Thyroid gland (tissue), 4 donors: ENCODE measurements around the gene C1orf52. TPM values are rescaled to one million over a fixed set of nuclear protein-coding genes. Genes with fewer than 3 reads are reported as not detected.

Source experiments
- DNase-seq, 2 donors: peaks; one replicate each; pipeline ENCODE4 v3.0.0-alpha.2; 2019
- H3K27ac ChIP-seq, 3 donors: fragments of 200-600 bp; sonication (generic); 1 replicate in 2 of 3; 2 replicates in 1 of 3; pipeline ENCODE4 v1.5.1; 2016 to 2019; ENCODE audit warnings: mild to moderate bottlenecking in 1 of 3, moderate library complexity in 1 of 3
- H3K27me3 ChIP-seq: fragments of 200-600 bp; sonication (generic); one replicate; pipeline ENCODE4 v1.5.1; 2019
- H3K36me3 ChIP-seq, 2 donors: fragments of 200-600 bp; sonication (generic); one replicate each; pipeline ENCODE4 v1.5.1; 2016 to 2019
- H3K4me1 ChIP-seq, 2 donors: fragments of 200-600 bp; sonication (generic); one replicate each; pipeline ENCODE4 v1.5.1; 2017 to 2019
- H3K4me3 ChIP-seq, 3 donors: fragments of 200-600 bp; sonication (generic); replicated peaks in 1 of 3; 1 replicate in 2 of 3; 2 replicates in 1 of 3; pipeline ENCODE4 v1.5.1; 2016; ENCODE audit warnings: mild to moderate bottlenecking in 1 of 3
- H3K9me3 ChIP-seq: fragments of 200-600 bp; sonication (generic); one replicate; pipeline ENCODE4 v1.5.1; 2017
- CTCF ChIP-seq, 6 experiments: fragments of 200-600 bp in 3 of 6; fragments of 450-650 bp in 3 of 6; sonication (generic) in 3 of 6; IDR thresholded peaks; one replicate each; pipeline ENCODE4 v1.5.1; 2016 to 2019; ENCODE audit warnings: antibody characterized with exemption in 6 of 6, mild to moderate bottlenecking in 2 of 6, inconsistent platforms in 1 of 6, moderate library complexity in 1 of 6
- POLR2A ChIP-seq, 2 donors: fragments of 450-650 bp; IDR thresholded peaks; one replicate each; pipeline ENCODE4 v1.6.1; 2017; ENCODE audit warnings: antibody characterized with exemption in 2 of 2, mild to moderate bottlenecking in 2 of 2, moderate library complexity in 1 of 2
- WGBS, 2 donors: methylation state at CpG; one replicate each; pipeline ENCODE4 v1.1.5; 2017; 5-methylcytosine and 5-hydroxymethylcytosine counted together
- intact Hi-C: fragments of 100-400 bp; cut with DNase I; formaldehyde crosslinking; loops from one replicate; pipeline ENCODE4 v1.15.1; 2023
- total RNA-seq, 4 donors: library from RNA; depleted of rRNA; stranded (reverse); fragments of >200 nt; gene quantifications; one replicate each; pipeline ENCODE4 v1.2.3, GENCODE V29; 2016

Gene C1orf52
- total RNA-seq: 10 to 100 TPM in 3 of 4 donors, 1 to 10 TPM in 1; 9.0 to 28.7 (median 17.5) TPM

DNA sequence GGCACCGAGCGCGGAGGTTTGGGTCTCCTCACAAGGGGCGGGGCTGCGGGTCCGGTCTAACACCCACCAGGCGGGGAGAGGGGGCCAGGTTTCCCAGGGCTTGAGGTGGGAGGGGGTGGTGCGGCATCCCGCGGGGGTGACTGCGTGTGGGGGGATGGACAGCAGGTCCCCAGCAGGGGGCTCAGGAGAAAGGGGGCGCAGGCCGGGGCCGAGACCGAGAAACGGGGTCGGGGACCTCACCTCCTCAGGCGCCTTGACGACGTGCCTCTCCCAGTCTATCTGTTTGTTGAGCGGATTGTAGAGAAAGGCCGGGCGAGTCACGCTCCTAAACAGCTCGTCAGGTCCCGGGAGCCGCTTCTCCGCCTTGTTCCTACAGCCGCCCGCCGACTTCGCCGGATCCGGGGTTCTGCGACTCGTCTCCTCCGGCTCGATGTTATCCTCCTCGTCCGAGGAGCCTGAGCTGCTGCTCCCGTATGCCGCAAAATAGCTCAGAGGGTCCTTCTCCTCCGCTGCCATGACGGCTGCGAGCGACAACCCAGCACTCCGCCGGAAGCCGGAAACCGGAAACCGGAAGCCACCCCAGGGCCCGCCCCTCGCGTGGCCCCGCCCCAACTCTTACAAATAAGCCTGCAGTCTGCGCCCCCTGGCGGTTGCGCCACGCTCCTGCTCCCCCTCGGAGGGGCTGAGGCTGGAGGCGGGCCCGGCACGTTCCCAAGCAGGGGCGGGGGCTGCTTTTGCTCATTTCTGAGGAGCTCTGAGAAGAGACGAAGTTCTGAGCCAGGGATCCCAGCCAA is at the start of gene C1orf52:
TSS of gene C1orf52 (minus strand) at position 545 of the 794 bp plus-strand sequence. CDS start at position 516, 29 bp downstream.
- Histone ChIP-seq H3K9me3 (no peaks in the 10 kb centered on the region), H3K4me1 (peaks cover 0 to 11% of the 10 kb centered on the region in 2 donors), H3K36me3 (peaks cover 3 to 7% of the 10 kb centered on the region in 2 donors), H3K4me3 (peak within 1 kb of the TSS; percentile 0 to 87 (median 69)), H3K27me3 (no peaks in the 10 kb centered on the region), H3K27ac (peak within 1 kb of the TSS; percentile 54 to 82 (median 55))
- TF ChIP-seq CTCF (IDR thresholded peaks at IDR 0.05) (peak; percentile 92 to 100 (median 98)), POLR2A (IDR thresholded peaks at IDR 0.05) (peak in 1 of 2 donors; percentile 75)
- peak; percentile 95 to 96 for DNase-seq
- intact Hi-C loops: loop anchor here (5.0 kb wide), 3 partner anchors 57 to 312 kb away; partner anchors contain the start of gene SYDE2
- whole genome bisulfite sequencing, 2 donors: 0 to 1% methylated on average over 24 of the region's 65 CpGs

- Histone ChIP-seq H3K27me3 (no peaks in the 10 kb centered on the region), H3K36me3 (no peaks in the 10 kb centered on the region), H3K27ac (no peak overlapping the region), H3K9me3 (no peaks in the 10 kb centered on the region), H3K4me1 (peaks cover 1 to 9% of the 10 kb centered on the region in 2 donors), H3K4me3 (no peak overlapping the region)
- no peak for TF ChIP-seq CTCF (IDR thresholded peaks at IDR 0.05)
- TF ChIP-seq POLR2A (IDR thresholded peaks at IDR 0.05): no peak
- WGBS, 2 donors: 61 to 66% methylated on average over 4 of the region's 4 CpGs
- no peak for DNase-seq
- intact Hi-C loops: loop anchor here (10.0 kb wide), 3 partner anchors 196 to 576 kb away; partner anchors contain the start of gene CCN1
Measured at GRCh38 chr1:85308833-85309350, 49.4 kb upstream of the C1orf52 start.

GRCh38 chr1:85307987-85308832 is 48.7 kb upstream of the C1orf52 start:
- Histone ChIP-seq H3K4me1 (peaks cover 0 to 5% of the 10 kb centered on the region in 2 donors), H3K36me3 (no peaks in the 10 kb centered on the region), H3K9me3 (no peaks in the 10 kb centered on the region), H3K27me3 (no peaks in the 10 kb centered on the region), H3K4me3 (no peak overlapping the region), H3K27ac (no peak overlapping the region)
- intact Hi-C loops: loop anchor here (2.0 to 10.0 kb wide), 4 partner anchors 197 to 577 kb away; partner anchors contain the start of gene CCN1
- TF ChIP-seq CTCF (IDR thresholded peaks at IDR 0.05): peak; percentile 84 to 99 (median 95)
- no peak for TF ChIP-seq POLR2A (IDR thresholded peaks at IDR 0.05)
- DNase-seq: peak; percentile 89 to 92
- 24 to 30% methylated on average over 20 to 27 of the region's 27 CpGs for WGBS, 2 donors

GRCh38 chr1:85306236-85306635 is 46.8 kb upstream of the C1orf52 start:
- no peak for TF ChIP-seq POLR2A (IDR thresholded peaks at IDR 0.05)
- no peak for TF ChIP-seq CTCF (IDR thresholded peaks at IDR 0.05)
- 90 to 100% methylated on average over 4 of the region's 4 CpGs for WGBS, 2 donors
- H3K27ac ChIP-seq: no peak overlapping the region
- H3K4me3 ChIP-seq: no peak overlapping the region
- H3K9me3 ChIP-seq: no peaks in the 10 kb centered on the region
- no peaks in the 10 kb centered on the region for H3K36me3 ChIP-seq
- intact Hi-C loops: loop anchor here (2.0 to 10.0 kb wide), 4 partner anchors 199 to 579 kb away; partner anchors contain the start of gene CCN1
- H3K27me3 ChIP-seq: no peaks in the 10 kb centered on the region
- no peak for DNase-seq
- peaks cover 0 to 5% of the 10 kb centered on the region in 2 donors for H3K4me1 ChIP-seq
